Immature natural killer cell (primary cell): ENCODE data around the gene CIRBP. TPM values are rescaled to one million over a fixed set of nuclear protein-coding genes. Genes with fewer than 3 reads are reported as not detected.
"Not testable (repeated sequence)": the region's sequence is repeated elsewhere in the genome, so short reads cannot be mapped to it uniquely, and the experiment has no call there.

Experiments used
- DNase-seq, 3 donors: peaks; one replicate each; pipeline ENCODE4 v3.0.0; 2022; ENCODE audit warnings: mixed read lengths in 1 of 3
- H3K27ac Mint-ChIP-seq, 6 donors: one replicate each; pipeline ENCODE4 v1.8.0; 2020; ENCODE audit warnings: mixed read lengths in 6 of 6, mild to moderate bottlenecking in 5 of 6, inconsistent platforms in 4 of 6, moderate library complexity in 3 of 6
- H3K27me3 Mint-ChIP-seq, 3 donors: one replicate each; pipeline ENCODE4 v1.8.0; 2020 to 2021; ENCODE audit warnings: low read depth in 3 of 3, mild to moderate bottlenecking in 3 of 3, mixed read lengths in 3 of 3, moderate library complexity in 3 of 3, inconsistent platforms in 1 of 3
- H3K36me3 Mint-ChIP-seq, 3 donors: one replicate each; pipeline ENCODE4 v1.8.0; 2020; ENCODE audit warnings: mixed read lengths in 3 of 3, inconsistent platforms in 2 of 3, mild to moderate bottlenecking in 2 of 3
- H3K4me1 Mint-ChIP-seq, 2 donors: one replicate each; pipeline ENCODE4 v1.8.0; 2020; ENCODE audit warnings: inconsistent platforms in 2 of 2, mild to moderate bottlenecking in 2 of 2, mixed read lengths in 2 of 2, moderate library complexity in 1 of 2
- H3K4me3 Mint-ChIP-seq, 5 donors: one replicate each; pipeline ENCODE4 v1.8.0; 2020; ENCODE audit warnings: mild to moderate bottlenecking in 5 of 5, mixed read lengths in 5 of 5, inconsistent platforms in 3 of 5, moderate library complexity in 3 of 5
- H3K9me3 Mint-ChIP-seq, 6 donors: one replicate each; pipeline ENCODE4 v1.8.0; 2020; ENCODE audit warnings: mild to moderate bottlenecking in 6 of 6, mixed read lengths in 6 of 6, inconsistent platforms in 4 of 6, moderate library complexity in 3 of 6
- polyA plus RNA-seq, 3 donors: library from polyadenylated mRNA; unstranded; fragments of 300-500 nt; fragmentation: Illumina TruSeq; gene quantifications; one replicate each; pipeline ENCODE4 v1.2.3, GENCODE V29; 2021

Gene CIRBP
- polyA plus RNA-seq, 3 donors from 2014 or later, result 146 to 246 (median 197) TPM

GRCh38 chr19:1298235-1298634, 29.1 kb downstream of the CIRBP start:
- H3K4me1 Mint-ChIP-seq, result peaks cover 0 to 4% of the 10 kb centered on the region in 2 donors

GRCh38 chr19:1299801-1300200, 30.7 kb downstream of the CIRBP start:
- H3K4me1 Mint-ChIP-seq, result peaks cover 0 to 4% of the 10 kb centered on the region in 2 donors
- no peaks in the 10 kb centered on the region for H3K9me3 Mint-ChIP-seq
- H3K36me3 Mint-ChIP-seq, result no peaks in the 10 kb centered on the region
- peaks cover 0 to 8% (median 3%) of the 10 kb centered on the region in 3 donors for H3K27me3 Mint-ChIP-seq
- no peak overlapping the region for H3K4me3 Mint-ChIP-seq
- no peak for DNase-seq
- no peak overlapping the region for H3K27ac Mint-ChIP-seq

More at GRCh38 chr19:1298235-1298634, 29.1 kb downstream of the CIRBP start:
- Mint-ChIP-seq H3K27me3 (peaks cover 0 to 8% (median 3%) of the 10 kb centered on the region in 3 donors), H3K36me3 (no peaks in the 10 kb centered on the region), H3K4me3 (no peak overlapping the region), H3K9me3 (no peaks in the 10 kb centered on the region), H3K27ac (no peak overlapping the region)
- DNase-seq, result no peak

DNA sequence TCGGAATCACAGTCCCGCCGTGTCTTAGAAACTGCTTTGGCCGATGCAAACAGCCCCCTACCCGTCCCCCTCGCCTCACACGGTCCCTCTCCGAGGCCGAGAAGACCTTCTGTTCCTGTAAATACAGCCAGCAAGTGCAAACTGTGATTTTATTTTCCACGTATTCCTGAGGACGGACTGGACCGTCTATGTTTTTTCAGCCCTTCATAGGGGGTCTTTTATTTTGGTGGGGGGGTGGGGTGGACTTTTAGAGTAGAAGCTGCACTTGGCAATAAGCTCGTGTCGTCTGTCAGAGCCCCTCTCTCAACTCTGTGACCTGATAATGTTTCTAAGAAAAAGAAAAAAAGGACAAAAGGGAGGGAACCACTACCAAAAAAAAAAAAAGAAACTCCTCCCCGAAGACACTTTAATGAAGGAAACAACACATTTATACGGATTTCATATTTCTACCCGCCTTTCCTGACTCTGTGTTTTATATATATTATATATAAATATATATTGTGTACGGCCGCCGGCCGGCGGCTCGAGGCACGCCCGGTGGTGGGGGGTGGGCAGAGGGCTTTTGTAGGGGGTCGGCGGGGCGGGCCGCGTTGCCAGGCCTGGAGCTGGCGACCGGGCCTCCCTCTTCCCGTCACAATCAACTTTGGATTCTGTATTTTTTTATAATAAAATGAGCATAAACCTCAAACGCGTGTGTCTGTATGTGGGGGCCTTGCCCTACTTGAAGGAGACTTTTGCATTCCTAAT, 31.8 kb downstream of the CIRBP start:
- peaks cover 0 to 8% (median 3%) of the 10 kb centered on the region in 3 donors for H3K27me3 Mint-ChIP-seq

GRCh38 chr19:1302533-1303239, 33.6 kb downstream of the CIRBP start:
- H3K36me3 Mint-ChIP-seq, result no peaks in the 10 kb centered on the region
- no peak overlapping the region for H3K27ac Mint-ChIP-seq
- DNase-seq, result no peak
- no peaks in the 10 kb centered on the region for H3K4me1 Mint-ChIP-seq
- peaks cover 0 to 5% (median 4%) of the 10 kb centered on the region in 3 donors for H3K27me3 Mint-ChIP-seq
- no peak overlapping the region for H3K4me3 Mint-ChIP-seq
- no peaks in the 10 kb centered on the region for H3K9me3 Mint-ChIP-seq

More for the DNA sequence above, 31.8 kb downstream of the CIRBP start:
- H3K9me3 Mint-ChIP-seq, result no peaks in the 10 kb centered on the region
- H3K4me1 Mint-ChIP-seq, result peaks cover 0 to 4% of the 10 kb centered on the region in 2 donors
- no peaks in the 10 kb centered on the region for H3K36me3 Mint-ChIP-seq
- DNase-seq, result no peak
- H3K27ac Mint-ChIP-seq, result no peak overlapping the region
- H3K4me3 Mint-ChIP-seq, result no peak overlapping the region

DNA sequence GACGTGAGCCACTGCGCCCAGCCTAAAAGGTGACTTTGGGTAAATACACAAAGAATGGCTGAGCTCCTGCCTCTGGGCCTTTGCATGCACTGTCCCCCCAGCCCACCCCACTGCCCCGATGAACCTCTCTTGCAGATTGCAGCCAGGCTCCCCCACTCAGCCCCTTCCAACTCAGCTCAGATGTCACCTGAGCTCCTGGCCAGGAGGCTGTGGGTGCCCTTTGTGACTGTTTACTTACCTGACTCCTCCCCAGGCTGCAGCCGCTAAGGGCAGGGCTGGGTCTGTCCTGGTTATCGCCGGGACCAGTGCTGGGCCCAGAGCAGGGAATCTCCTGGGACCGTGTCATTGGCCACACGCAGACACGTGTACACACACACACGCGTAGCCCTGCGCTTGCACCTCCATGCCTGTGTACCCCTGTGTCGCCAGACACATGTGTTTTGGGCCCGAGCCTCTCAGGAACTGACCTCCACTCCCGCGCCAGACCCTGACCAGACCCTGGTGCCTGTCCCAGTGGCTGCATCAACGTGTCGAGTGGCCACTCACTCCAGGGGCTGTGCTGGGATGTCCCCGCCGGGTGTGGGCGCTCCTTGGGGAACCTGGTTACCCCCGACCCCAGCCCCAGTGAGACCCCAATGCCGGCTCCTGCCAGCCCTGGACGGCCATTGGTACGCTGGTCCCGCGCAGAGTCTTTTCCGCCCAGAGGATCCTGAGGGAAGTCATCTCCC, 35.2 kb downstream of the CIRBP start:
- H3K27ac Mint-ChIP-seq, result no peak overlapping the region
- H3K4me1 Mint-ChIP-seq, result no peaks in the 10 kb centered on the region
- H3K36me3 Mint-ChIP-seq, result no peaks in the 10 kb centered on the region
- DNase-seq, result no peak
- peaks cover 0 to 5% (median 4%) of the 10 kb centered on the region in 3 donors for H3K27me3 Mint-ChIP-seq
- no peak overlapping the region for H3K4me3 Mint-ChIP-seq
- no peaks in the 10 kb centered on the region for H3K9me3 Mint-ChIP-seq

- not testable (repeated sequence) for DNase-seq, H3K4me1 Mint-ChIP-seq, H3K27ac Mint-ChIP-seq, H3K36me3 Mint-ChIP-seq, H3K4me3 Mint-ChIP-seq, H3K9me3 Mint-ChIP-seq, H3K27me3 Mint-ChIP-seq
Observed at GRCh38 chr19:1305354-1305753, 36.2 kb downstream of the CIRBP start.

GRCh38 chr19:1307320-1307719, 38.2 kb downstream of the CIRBP start:
- no peak overlapping the region for H3K27ac Mint-ChIP-seq
- DNase-seq, result no peak
- H3K36me3 Mint-ChIP-seq, result no peaks in the 10 kb centered on the region
- H3K9me3 Mint-ChIP-seq, result no peaks in the 10 kb centered on the region
- no peak overlapping the region for H3K4me3 Mint-ChIP-seq
- H3K4me1 Mint-ChIP-seq, result no peaks in the 10 kb centered on the region
- peaks cover 1 to 2% (median 2%) of the 10 kb centered on the region in 3 donors for H3K27me3 Mint-ChIP-seq

DNA sequence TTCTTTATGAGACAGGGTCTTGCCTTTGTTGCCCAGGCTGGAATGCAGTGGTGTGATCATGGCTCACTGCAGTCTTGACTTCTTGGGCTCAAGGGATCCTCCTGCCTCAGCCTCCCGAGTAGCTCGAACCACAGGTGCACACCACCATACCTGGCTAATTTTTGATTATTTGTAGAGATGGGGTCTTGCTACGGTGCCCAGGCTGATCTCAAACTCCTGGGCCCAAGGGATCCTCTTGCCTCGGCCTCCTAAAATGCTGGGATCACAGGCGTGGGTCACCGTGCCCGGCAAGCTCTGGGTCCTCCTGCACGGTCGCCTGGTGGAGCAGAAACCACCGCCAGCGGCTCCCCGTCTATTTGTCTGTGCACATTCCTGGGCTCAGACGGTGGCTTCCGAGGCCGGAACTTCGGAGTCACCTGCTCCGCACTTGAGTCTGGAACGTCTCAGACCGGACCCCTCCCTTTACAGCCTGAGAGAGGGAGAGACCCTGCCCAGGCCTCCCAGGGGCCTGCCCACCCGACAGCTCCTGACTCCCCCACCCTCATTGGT, 38.7 kb downstream of the CIRBP start:
- Mint-ChIP-seq H3K36me3 (no peaks in the 10 kb centered on the region), H3K4me1 (no peaks in the 10 kb centered on the region), H3K4me3 (no peak overlapping the region), H3K27me3 (peaks cover 1 to 2% (median 2%) of the 10 kb centered on the region in 3 donors), H3K9me3 (no peaks in the 10 kb centered on the region), H3K27ac (no peak overlapping the region)
- DNase-seq, result no peak

GRCh38 chr19:1308718-1309117, 39.6 kb downstream of the CIRBP start:
- H3K27me3 Mint-ChIP-seq, result peaks cover 1 to 2% (median 2%) of the 10 kb centered on the region in 3 donors
- H3K9me3 Mint-ChIP-seq, result no peaks in the 10 kb centered on the region
- H3K36me3 Mint-ChIP-seq, result no peaks in the 10 kb centered on the region
- no peak for DNase-seq
- no peaks in the 10 kb centered on the region for H3K4me1 Mint-ChIP-seq
- H3K4me3 Mint-ChIP-seq, result no peak overlapping the region
- no peak overlapping the region for H3K27ac Mint-ChIP-seq

- no peak overlapping the region for H3K27ac Mint-ChIP-seq
- no peak overlapping the region for H3K4me3 Mint-ChIP-seq
- peaks cover 2 to 4% (median 2%) of the 10 kb centered on the region in 3 donors for H3K27me3 Mint-ChIP-seq
- no peaks in the 10 kb centered on the region for H3K36me3 Mint-ChIP-seq
- no peaks in the 10 kb centered on the region for H3K4me1 Mint-ChIP-seq
- H3K9me3 Mint-ChIP-seq, result no peaks in the 10 kb centered on the region
- no peak for DNase-seq
Observed at GRCh38 chr19:1309977-1310852, 41.1 kb downstream of the CIRBP start.

DNA sequence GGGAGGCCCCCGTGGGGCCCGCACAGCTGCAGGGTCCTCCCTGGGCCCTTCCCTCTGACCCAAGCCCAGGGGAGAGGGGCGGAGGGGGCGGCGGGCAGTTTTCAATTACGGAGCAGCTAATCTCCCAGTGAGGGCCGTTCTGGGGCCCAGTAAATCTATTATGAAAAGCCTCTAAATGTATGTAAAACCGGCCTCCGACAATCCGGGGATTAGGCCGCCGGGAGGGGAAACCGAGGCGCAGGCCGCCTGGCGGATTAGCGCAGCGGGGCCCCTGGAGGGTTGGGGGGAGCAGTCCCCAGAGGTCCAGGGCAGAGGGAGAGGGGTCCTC, 41.7 kb downstream of the CIRBP start:
- Mint-ChIP-seq H3K27me3 (peaks cover 4 to 7% (median 4%) of the 10 kb centered on the region in 3 donors), H3K36me3 (no peaks in the 10 kb centered on the region), H3K4me3 (no peak overlapping the region), H3K27ac (no peak overlapping the region), H3K9me3 (no peaks in the 10 kb centered on the region), H3K4me1 (no peaks in the 10 kb centered on the region)
- DNase-seq, result no peak

DNA sequence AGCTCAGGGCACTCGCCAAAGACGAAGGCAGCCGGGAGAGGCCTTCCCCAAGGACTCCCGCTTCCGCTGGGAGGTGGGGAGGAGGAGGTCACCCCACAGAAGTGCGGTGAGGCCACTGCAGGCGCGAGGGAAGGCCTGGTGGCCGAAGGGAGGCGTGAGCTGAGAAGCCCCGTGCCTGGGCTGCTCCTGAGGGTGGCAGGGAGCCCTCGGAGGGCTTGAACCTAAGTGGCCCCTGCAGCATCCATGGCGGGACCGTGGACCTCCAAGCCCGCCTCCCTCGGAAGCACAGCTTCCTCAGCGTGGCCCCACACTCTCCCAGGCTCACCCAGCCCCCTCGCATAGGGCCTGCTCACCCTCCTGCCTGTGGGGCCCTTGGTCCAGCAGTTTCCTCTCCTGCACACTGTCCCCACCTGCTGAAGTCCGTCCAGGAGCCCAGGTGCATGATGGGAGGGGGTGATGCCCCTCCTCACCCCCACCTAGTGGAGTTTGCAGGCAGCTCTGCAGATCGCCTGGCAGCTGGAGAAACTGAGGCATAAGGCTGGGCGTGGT, 42.5 kb downstream of the CIRBP start:
- Mint-ChIP-seq H3K27me3 (peaks cover 2 to 7% (median 4%) of the 10 kb centered on the region in 3 donors), H3K9me3 (no peaks in the 10 kb centered on the region), H3K4me1 (no peaks in the 10 kb centered on the region), H3K4me3 (no peak overlapping the region), H3K27ac (no peak overlapping the region), H3K36me3 (no peaks in the 10 kb centered on the region)
- DNase-seq, result no peak
